GM12873 (cell line): Measurements from ENCODE around the gene ITGA11.

Experiments used
- CTCF ChIP-seq: IDR thresholded peaks from 2 replicates; pipeline ENCODE4 v1.5.1; 2012; ENCODE audit warnings: low read depth, mild to moderate bottlenecking, moderate library complexity, low read length, control low read depth; ENCODE audit not compliant: insufficient read depth; ENCODE audit errors: missing control alignments

The ITGA11 gene

GRCh38 chr15:68414206-68414555 is 17.8 kb downstream of the ITGA11 start:
- no peak for TF ChIP-seq CTCF

GRCh38 chr15:68413363-68414205 is 18.4 kb downstream of the ITGA11 start:
- TF ChIP-seq CTCF, result no peak

GRCh38 chr15:68412218-68412617 is 19.7 kb downstream of the ITGA11 start:
- no peak for TF ChIP-seq CTCF

- TF ChIP-seq CTCF, result no peak
These were observed 20.2 kb downstream of the ITGA11 start for GRCh38 chr15:68411735-68412134.

GRCh38 chr15:68411343-68411675 is 20.7 kb downstream of the ITGA11 start:
- no peak for TF ChIP-seq CTCF

- TF ChIP-seq CTCF, result no peak
These were observed 21.3 kb downstream of the ITGA11 start for GRCh38 chr15:68410466-68411342.

GRCh38 chr15:68409736-68410370 is 22.1 kb downstream of the ITGA11 start:
- no peak for TF ChIP-seq CTCF
